Hepatocyte (in vitro differentiated cells): ENCODE measurements around the gene KRT8. TPM values are rescaled to one million over a fixed set of nuclear protein-coding genes. Genes with fewer than 3 reads are reported as not detected.

ENCODE experiments used
- DNase-seq: peaks from one replicate; pipeline ENCODE4 v3.0.0-alpha.2; 2016; ENCODE audit warnings: low spot score
- H2AFZ ChIP-seq: fragments of 200-600 bp; sonication (generic); 2 replicates; pipeline ENCODE4 v1.6.0; 2016; ENCODE audit warnings: antibody characterized with exemption, mild to moderate bottlenecking
- H3K27ac ChIP-seq: fragments of 200-600 bp; sonication (generic); 2 replicates; pipeline ENCODE4 v1.5.1; 2016; ENCODE audit warnings: mild to moderate bottlenecking
- H3K27me3 ChIP-seq: fragments of 200-600 bp; sonication (generic); 2 replicates; pipeline ENCODE4 v1.6.1; 2016
- H3K36me3 ChIP-seq: fragments of 200-600 bp; sonication (generic); replicated peaks from 2 replicates; pipeline ENCODE4 v1.5.1; 2016; ENCODE audit warnings: low read depth; ENCODE audit not compliant: insufficient read depth
- H3K4me1 ChIP-seq: fragments of 200-600 bp; sonication (generic); 2 replicates; pipeline ENCODE4 v1.5.1; 2016; ENCODE audit warnings: mild to moderate bottlenecking, moderate library complexity; ENCODE audit not compliant: insufficient read depth
- H3K4me2 ChIP-seq: fragments of 200-600 bp; sonication (generic); 2 replicates; pipeline ENCODE4 v1.6.0; 2016
- H3K4me3 ChIP-seq: fragments of 200-600 bp; sonication (generic); 2 replicates; pipeline ENCODE4 v1.5.1; 2016; ENCODE audit warnings: mild to moderate bottlenecking
- H3K79me2 ChIP-seq: fragments of 200-600 bp; sonication (generic); 2 replicates; pipeline ENCODE4 v1.6.0; 2017; ENCODE audit warnings: mild to moderate bottlenecking
- H3K9me2 ChIP-seq: fragments of 200-600 bp; sonication (generic); replicated peaks from 2 replicates; pipeline ENCODE4 v1.6.0; 2017; ENCODE audit warnings: mild to moderate bottlenecking; ENCODE audit not compliant: insufficient read depth
- H3K9me3 ChIP-seq: fragments of 200-600 bp; sonication (generic); 2 replicates; pipeline ENCODE4 v1.5.1; 2016; ENCODE audit warnings: low read depth, mild to moderate bottlenecking
- H4K20me1 ChIP-seq: fragments of 200-600 bp; sonication (generic); 2 replicates; pipeline ENCODE4 v1.6.0; 2016; ENCODE audit warnings: mild to moderate bottlenecking; ENCODE audit not compliant: insufficient read depth, poor library complexity, severe bottlenecking
- CTCF ChIP-seq: fragments of 200-600 bp; sonication (generic); IDR thresholded peaks from 2 replicates; pipeline ENCODE4 v1.5.1; 2016; ENCODE audit warnings: antibody characterized with exemption, mild to moderate bottlenecking; ENCODE audit not compliant: poor library complexity
- EZH2 ChIP-seq: fragments of 200-600 bp; sonication (generic); IDR thresholded peaks from 2 replicates; pipeline ENCODE4 v1.6.1; 2016; ENCODE audit warnings: antibody characterized with exemption, mild to moderate bottlenecking, borderline replicate concordance
- EZH2phosphoT487 ChIP-seq: fragments of 200-600 bp; sonication (generic); IDR thresholded peaks from one replicate; pipeline ENCODE4 v1.6.1; 2018; ENCODE audit warnings: antibody characterized with exemption, mild to moderate bottlenecking, low read depth, moderate library complexity; ENCODE audit not compliant: unreplicated experiment, severe bottlenecking
- WGBS: methylation state at CpG from one replicate; pipeline ENCODE4 v1.1.6; 2016; ENCODE audit warnings: low lambda C conversion rate; ENCODE audit errors: missing lambda C conversion rate; 5-methylcytosine and 5-hydroxymethylcytosine counted together
- polyA plus RNA-seq: library from polyadenylated mRNA; unstranded; fragments of >200 nt; fragmentation: Nextera tagmentation; extraction: Ambion mirVana; gene quantifications from 2 replicates; pipeline ENCODE4 v1.2.1, GENCODE V29; 2016
- total RNA-seq: library from RNA; depleted of rRNA; stranded (reverse); fragments of >200 nt; gene quantifications from 2 replicates; pipeline ENCODE4 v1.2.3, GENCODE V29; 2014

The KRT8 gene
- total and polyA plus RNA-seq, 2 experiments from 2014 or later: 1,381 to 2,058 TPM

GRCh38 chr12:52951640-52952039 is 46.8 kb upstream of the KRT8 start:
- DNase-seq: no peak
- Histone ChIP-seq H3K36me3 (no peaks in the 10 kb centered on the region), H3K4me2 (peak overlapping the region; percentile 77), H3K9me2 (no peaks in the 10 kb centered on the region), H4K20me1 (peaks cover 27% of the 10 kb centered on the region), H2AFZ (no peak overlapping the region), H3K79me2 (peaks cover 37% of the 10 kb centered on the region), H3K27ac (peak overlapping the region; percentile 96), H3K4me3 (peak overlapping the region; percentile 10), H3K9me3 (no peaks in the 10 kb centered on the region), H3K4me1 (peaks cover 15% of the 10 kb centered on the region), H3K27me3 (no peaks in the 10 kb centered on the region)
- no peak for TF ChIP-seq EZH2phosphoT487
- TF ChIP-seq CTCF: no peak
- TF ChIP-seq EZH2: no peak
- 89% methylated on average over 6 of the region's 6 CpGs for WGBS

GRCh38 chr12:52951126-52951525 is 46.2 kb upstream of the KRT8 start:
- Histone ChIP-seq H3K27ac (peak overlapping the region; percentile 96), H3K4me1 (peaks cover 20% of the 10 kb centered on the region), H3K9me2 (no peaks in the 10 kb centered on the region), H4K20me1 (peaks cover 27% of the 10 kb centered on the region), H3K79me2 (peaks cover 37% of the 10 kb centered on the region), H3K4me3 (peak overlapping the region; percentile 10), H3K9me3 (no peaks in the 10 kb centered on the region), H3K4me2 (peak overlapping the region; percentile 77), H3K27me3 (no peaks in the 10 kb centered on the region), H3K36me3 (no peaks in the 10 kb centered on the region), H2AFZ (no peak overlapping the region)
- TF ChIP-seq EZH2 (no peak), CTCF (no peak), EZH2phosphoT487 (no peak)
- no peak for DNase-seq
- WGBS: 100% methylated on average over 1 of the region's 1 CpG

- TF ChIP-seq EZH2: no peak
- TF ChIP-seq CTCF: no peak
- no peak for TF ChIP-seq EZH2phosphoT487
- Histone ChIP-seq H3K9me2 (no peaks in the 10 kb centered on the region), H4K20me1 (peaks cover 27% of the 10 kb centered on the region), H2AFZ (no peak overlapping the region), H3K36me3 (no peaks in the 10 kb centered on the region), H3K4me2 (peak overlapping the region; percentile 77), H3K9me3 (no peaks in the 10 kb centered on the region), H3K79me2 (peaks cover 37% of the 10 kb centered on the region), H3K27ac (peak overlapping the region; percentile 96), H3K27me3 (no peaks in the 10 kb centered on the region), H3K4me3 (peak overlapping the region; percentile 10), H3K4me1 (peaks cover 25% of the 10 kb centered on the region)
- 66% methylated on average over 7 of the region's 7 CpGs for WGBS
- DNase-seq: no peak
Measured at GRCh38 chr12:52950553-52950952, 45.7 kb upstream of the KRT8 start.
